ENCODE results near the gene FZR1. TPM values are rescaled to one million over a fixed set of nuclear protein-coding genes. Genes with fewer than 3 reads are reported as not detected.

The FZR1 gene
- total RNA-seq, 1 donor: 36.6 TPM

GRCh38 chr19:3549816-3550215 lies 43.7 kb downstream of the FZR1 start:
- Histone ChIP-seq H3K4me3 (ENCODE audit: insufficient read depth, low read length) (no peak overlapping the region), H3K27me3 (ENCODE audit: insufficient read depth, low read length) (no peaks in the 10 kb centered on the region), H3K9me3 (ENCODE audit: low read depth, low read length) (no peaks in the 10 kb centered on the region), H3K4me1 (ENCODE audit: insufficient read depth, low read length) (peaks cover 3% of the 10 kb centered on the region), H3K27ac (ENCODE audit: low read depth, low read length) (no peak overlapping the region), H3K4me2 (ENCODE audit: insufficient read depth, low read length) (no peak overlapping the region), H2AFZ (ENCODE audit: low read length) (no peak overlapping the region), H3K79me2 (ENCODE audit: insufficient read depth, low read length) (peaks cover 33% of the 10 kb centered on the region), H4K20me1 (ENCODE audit: insufficient read depth, low read length) (peaks cover 13% of the 10 kb centered on the region), H3K36me3 (ENCODE audit: insufficient read depth, low read length) (peaks cover 12% of the 10 kb centered on the region)
- peak; percentile 81 for DNase-seq (ENCODE audit: insufficient read length, low spot score, missing footprints)
- no peak for TF ChIP-seq CTCF (IDR thresholded peaks at IDR 0.05; ENCODE audit: extremely low read depth, low read depth, low read length)

- peaks cover 46% of the 10 kb centered on the region for H3K79me2 ChIP-seq (ENCODE audit: insufficient read depth, low read length)
- no peaks in the 10 kb centered on the region for H3K9me3 ChIP-seq (ENCODE audit: low read depth, low read length)
- H3K36me3 ChIP-seq (ENCODE audit: insufficient read depth, low read length): peaks cover 9% of the 10 kb centered on the region
- H3K4me2 ChIP-seq (ENCODE audit: insufficient read depth, low read length): no peak overlapping the region
- no peaks in the 10 kb centered on the region for H3K27me3 ChIP-seq (ENCODE audit: insufficient read depth, low read length)
- H4K20me1 ChIP-seq (ENCODE audit: insufficient read depth, low read length): peaks cover 18% of the 10 kb centered on the region
- H3K27ac ChIP-seq (ENCODE audit: low read depth, low read length): no peak overlapping the region
- TF ChIP-seq CTCF (IDR thresholded peaks at IDR 0.05; ENCODE audit: extremely low read depth, low read depth, low read length): no peak
- H2AFZ ChIP-seq (ENCODE audit: low read length): no peak overlapping the region
- H3K4me1 ChIP-seq (ENCODE audit: insufficient read depth, low read length): peaks cover 6% of the 10 kb centered on the region
- no peak overlapping the region for H3K4me3 ChIP-seq (ENCODE audit: insufficient read depth, low read length)
- DNase-seq (ENCODE audit: insufficient read length, low spot score, missing footprints): peak; percentile 58
Measured at GRCh38 chr19:3550947-3551791, 45.1 kb downstream of the FZR1 start.

- peaks cover 23% of the 10 kb centered on the region for H4K20me1 ChIP-seq (ENCODE audit: insufficient read depth, low read length)
- no peak overlapping the region for H3K4me3 ChIP-seq (ENCODE audit: insufficient read depth, low read length)
Measured at GRCh38 chr19:3551792-3552095, 45.6 kb downstream of the FZR1 start.

More at GRCh38 chr19:3551792-3552095, 45.6 kb downstream of the FZR1 start:
- Histone ChIP-seq H3K9me3 (ENCODE audit: low read depth, low read length) (no peaks in the 10 kb centered on the region), H3K27ac (ENCODE audit: low read depth, low read length) (no peak overlapping the region), H3K36me3 (ENCODE audit: insufficient read depth, low read length) (peaks cover 9% of the 10 kb centered on the region), H3K79me2 (ENCODE audit: insufficient read depth, low read length) (peaks cover 52% of the 10 kb centered on the region), H3K4me2 (ENCODE audit: insufficient read depth, low read length) (no peak overlapping the region), H3K4me1 (ENCODE audit: insufficient read depth, low read length) (peaks cover 12% of the 10 kb centered on the region), H3K27me3 (ENCODE audit: insufficient read depth, low read length) (no peaks in the 10 kb centered on the region), H2AFZ (ENCODE audit: low read length) (no peak overlapping the region)
- DNase-seq (ENCODE audit: insufficient read length, low spot score, missing footprints): no peak
- TF ChIP-seq CTCF (IDR thresholded peaks at IDR 0.05; ENCODE audit: extremely low read depth, low read depth, low read length): no peak
